Activated CD4-positive, alpha-beta T cell treated with anti-CD3 and anti-CD28 coated beads, Interleukin-2, amount 50 U/mL, for 48 hours (primary cell): ENCODE measurements around the gene ZNF710.
A peak's percentile ranks its signal among the peaks of the same experiment; 100 is the strongest.
"Not testable (repeated sequence)": the region's sequence is repeated elsewhere in the genome, so short reads cannot be mapped to it uniquely, and the experiment has no call there.

Experiments
- DNase-seq, 2 experiments: peaks; one replicate each; pipeline ENCODE4 v3.0.0-alpha.2; 2020

ZNF710 gene

DNA sequence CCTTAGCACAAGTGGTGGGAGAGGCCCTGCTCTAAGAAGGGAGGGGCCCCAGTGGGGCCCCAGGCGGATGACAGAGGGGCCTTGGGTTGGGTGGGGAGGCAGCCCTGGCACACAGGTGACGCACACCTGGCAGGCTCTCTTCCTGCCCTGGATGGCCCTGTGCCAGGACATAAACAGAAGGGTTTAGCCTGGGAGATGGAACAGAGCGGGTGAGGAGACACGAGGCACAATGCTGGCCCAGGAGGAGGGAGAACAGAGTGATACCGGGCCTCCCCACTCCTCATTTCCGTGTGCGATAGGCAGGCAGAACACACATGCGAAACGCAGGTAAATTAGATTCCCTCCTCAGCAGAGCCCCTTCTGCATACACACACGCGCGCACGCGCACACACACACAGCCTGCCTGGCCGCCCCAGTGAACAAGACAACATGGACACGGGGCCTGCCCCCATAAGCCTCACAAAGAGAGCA lies 61.4 kb downstream of the ZNF710 start:
- peak in 1 of 2 experiments; percentile 11 for DNase-seq

DNA sequence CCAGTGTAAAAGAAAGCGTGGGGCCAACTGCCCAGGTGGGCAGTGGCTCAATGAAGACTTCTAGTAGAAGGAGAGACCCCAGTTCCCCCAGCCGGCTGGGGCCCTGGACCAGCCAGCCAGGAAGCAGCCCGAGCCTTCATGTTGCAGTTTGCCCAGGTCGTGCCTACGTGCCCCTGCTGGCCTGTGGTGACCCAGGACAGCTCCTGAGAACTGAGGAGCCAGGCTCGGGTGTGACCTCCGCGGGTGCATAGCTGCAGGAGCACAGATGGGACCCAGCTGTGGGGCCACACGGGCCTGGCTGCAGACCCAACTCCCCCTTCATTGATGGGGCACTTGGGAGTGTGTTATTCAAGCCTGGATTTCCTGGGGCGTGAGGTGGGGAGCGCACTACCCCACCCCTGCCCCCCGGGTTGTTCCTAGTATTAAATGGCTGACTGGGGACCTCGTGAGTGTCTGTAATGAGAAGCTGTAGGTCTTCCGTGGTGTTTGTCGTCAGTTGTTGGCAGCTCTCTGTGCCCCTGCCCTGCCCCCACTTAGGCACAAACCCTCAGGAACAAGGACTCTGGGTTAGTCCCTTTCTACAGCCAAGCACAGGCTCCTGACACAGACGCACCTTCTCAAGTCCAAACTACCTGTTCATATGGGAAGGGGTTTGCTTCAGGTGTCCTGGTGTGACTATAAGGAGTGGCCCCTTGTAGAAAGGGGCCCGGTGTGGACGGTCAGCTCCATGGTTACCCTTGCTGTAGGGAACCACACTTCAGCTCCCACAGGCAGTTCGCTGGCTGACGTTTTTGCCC lies 62.0 kb downstream of the ZNF710 start:
- DNase-seq = no peak

DNA sequence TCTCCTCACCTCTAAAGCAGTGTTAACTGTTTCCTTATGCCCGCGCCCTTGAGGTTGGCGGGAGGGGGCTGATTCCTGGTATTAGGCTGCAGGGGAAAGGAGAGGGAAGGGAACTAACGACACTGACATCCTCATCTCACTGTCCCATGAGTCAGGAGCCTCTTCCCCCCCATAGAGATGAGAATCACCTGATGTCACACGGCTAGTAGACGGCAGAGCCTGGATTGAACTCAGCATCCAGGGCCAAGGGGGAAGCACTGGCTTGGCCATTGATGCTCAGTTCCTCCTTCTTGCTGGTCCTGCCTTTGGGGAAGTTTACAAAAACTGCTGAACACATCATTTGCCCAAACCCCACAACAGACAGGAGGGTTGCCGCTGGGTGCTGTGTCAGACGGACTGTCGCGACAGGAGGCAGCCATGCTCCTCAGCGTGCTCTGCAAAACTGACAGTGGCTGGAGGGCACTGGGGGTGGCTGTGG lies 62.7 kb downstream of the ZNF710 start:
- DNase-seq = no peak

DNA sequence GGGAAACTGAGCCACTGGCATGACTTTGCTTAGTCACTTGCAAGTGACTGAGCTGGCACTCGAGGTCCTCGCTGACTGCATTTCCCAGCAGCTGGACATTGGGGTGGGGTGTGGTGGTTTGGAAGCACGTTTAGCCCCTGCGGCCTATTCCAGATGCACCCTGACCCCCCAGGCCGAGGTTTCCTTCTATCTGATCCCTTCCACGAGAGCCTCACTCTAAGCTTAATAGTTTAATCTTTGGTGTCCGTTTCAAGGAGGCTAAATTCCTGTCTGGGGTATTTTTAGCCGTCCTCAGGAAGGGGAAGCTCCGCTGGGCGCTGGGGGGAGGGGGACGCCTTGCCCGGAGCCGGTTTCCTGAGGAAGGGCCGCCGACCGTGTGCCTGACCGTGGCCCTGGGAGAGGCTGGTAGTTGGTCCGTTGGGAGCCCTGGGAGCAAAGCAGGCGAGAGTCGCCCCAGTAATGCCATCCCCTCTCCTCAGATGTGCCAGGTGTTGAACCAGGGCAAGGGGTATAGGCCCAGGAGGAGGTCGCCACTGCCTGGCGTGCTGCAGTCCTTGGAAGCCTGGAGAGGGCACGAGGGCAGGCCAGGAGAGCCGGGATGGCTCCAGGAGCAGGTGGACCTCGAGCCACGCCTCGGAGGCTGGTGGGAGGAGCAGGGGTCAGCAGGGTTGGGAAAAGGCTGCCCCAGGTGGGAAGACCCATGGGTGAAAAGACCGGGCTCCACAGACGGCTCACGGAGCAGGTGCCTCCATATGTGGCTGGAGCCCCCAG lies 64.0 kb downstream of the ZNF710 start:
- no peak for DNase-seq

DNA sequence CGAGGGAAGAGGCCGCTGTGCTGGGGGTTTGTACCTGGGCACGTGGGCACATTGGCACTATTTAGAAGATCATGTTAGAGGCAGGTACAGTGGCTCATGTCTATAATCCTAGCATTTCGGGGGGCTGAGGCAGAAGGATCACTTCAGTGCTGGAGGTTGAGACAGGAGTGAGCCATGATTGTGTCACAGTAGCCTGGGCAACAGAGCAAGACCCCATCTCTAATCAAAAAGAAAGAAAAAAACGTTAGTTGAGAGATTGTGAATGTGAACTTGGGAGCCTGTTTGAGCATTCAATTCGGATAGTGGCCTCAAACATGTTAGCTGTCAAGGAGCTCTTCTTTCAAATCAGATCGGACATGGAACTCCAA lies 64.5 kb downstream of the ZNF710 start:
- no peak for DNase-seq

DNA sequence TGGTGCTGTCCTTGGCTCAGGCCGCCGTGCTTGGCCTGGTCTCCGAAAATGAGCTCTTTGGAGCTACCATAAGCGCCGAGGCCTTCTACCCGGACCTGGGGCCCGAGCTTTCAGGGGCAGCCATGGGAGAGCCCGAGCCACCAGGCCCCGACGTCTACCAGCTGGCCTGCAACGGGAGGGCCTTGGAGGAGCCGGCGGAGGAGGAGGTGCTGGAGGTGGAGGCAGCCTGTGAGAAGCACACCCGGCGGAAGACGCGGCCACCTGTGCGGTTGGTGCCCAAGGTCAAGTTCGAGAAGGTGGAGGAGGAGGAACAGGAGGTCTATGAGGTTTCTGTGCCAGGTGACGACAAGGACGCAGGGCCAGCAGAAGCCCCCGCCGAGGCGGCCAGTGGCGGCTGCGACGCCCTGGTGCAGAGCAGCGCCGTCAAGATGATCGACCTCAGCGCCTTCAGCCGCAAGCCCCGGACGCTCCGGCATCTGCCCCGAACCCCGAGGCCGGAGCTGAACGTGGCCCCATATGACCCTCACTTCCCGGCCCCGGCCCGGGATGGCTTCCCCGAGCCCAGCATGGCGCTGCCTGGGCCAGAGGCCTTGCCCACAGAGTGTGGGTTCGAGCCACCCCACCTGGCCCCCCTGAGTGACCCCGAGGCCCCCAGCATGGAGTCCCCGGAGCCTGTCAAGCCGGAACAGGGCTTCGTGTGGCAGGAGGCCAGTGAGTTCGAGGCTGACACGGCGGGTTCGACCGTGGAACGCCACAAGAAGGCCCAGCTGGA lies 66.2 kb downstream of the ZNF710 start:
- no peak for DNase-seq

DNA sequence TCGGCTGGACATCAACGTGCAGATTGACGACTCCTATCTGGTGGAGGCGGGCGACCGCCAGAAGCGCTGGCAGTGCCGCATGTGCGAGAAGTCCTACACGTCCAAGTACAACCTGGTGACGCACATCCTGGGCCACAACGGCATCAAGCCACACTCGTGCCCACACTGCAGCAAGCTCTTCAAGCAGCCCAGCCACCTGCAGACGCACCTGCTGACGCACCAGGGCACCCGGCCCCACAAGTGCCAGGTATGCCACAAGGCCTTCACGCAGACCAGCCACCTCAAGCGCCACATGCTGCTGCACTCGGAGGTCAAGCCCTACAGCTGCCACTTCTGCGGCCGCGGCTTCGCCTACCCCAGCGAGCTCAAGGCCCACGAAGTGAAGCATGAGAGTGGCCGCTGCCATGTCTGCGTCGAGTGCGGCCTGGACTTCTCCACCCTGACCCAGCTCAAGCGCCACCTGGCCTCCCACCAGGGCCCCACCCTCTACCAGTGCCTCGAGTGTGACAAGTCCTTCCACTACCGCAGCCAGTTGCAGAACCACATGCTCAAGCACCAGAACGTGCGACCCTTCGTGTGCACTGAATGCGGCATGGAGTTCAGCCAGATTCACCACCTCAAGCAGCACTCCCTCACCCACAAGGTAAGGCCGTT lies 67.0 kb downstream of the ZNF710 start:
- DNase-seq = no peak

DNA sequence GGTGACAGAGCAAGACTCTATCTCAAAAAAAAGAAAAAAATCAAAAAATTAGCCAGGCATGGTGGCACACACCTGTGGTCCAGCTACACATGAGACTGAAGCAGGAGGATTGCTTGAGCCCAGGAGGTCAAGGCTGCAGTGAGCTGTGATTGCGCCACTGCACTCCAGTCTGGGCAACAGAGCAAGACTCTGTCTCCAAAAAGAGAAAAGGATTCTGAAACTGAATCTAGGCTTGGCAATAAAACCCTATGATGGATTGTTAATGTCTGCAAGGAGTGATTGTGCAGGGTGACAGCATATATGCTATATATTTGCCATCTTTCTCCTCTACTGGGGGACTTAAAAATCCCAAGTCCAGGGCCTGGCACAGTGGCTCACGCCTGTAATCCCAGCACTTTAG lies 69.5 kb downstream of the ZNF710 start:
- not testable (repeated sequence) for DNase-seq

DNA sequence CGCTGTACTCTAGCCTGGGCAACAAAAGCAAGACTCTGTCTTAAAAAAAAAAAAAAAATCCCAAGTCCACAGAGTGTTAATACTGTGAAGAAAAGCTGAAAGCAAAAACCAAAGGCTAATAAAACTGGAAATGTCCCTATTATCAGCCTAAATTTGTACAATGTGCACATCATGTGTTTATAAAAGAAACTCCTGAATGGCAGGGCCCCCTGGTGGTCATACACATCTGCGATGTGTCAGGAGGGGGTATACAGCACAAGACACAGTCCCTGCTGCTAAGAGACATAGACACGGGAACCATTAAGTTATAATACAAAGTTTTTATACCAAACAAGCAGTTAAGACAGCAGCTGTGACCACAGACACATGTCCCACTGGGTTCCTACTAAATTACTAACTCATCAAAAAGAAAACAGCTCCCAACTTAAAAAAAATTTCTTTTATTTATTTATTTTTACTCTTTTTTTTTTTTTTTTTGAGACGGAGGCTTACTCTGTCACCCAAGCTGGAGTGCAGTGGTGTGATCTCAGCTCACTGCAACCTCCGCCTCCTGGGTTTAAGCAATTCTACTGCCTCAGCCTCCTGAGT lies 70.2 kb downstream of the ZNF710 start:
- peak; percentile 80 to 84 for DNase-seq

DNA sequence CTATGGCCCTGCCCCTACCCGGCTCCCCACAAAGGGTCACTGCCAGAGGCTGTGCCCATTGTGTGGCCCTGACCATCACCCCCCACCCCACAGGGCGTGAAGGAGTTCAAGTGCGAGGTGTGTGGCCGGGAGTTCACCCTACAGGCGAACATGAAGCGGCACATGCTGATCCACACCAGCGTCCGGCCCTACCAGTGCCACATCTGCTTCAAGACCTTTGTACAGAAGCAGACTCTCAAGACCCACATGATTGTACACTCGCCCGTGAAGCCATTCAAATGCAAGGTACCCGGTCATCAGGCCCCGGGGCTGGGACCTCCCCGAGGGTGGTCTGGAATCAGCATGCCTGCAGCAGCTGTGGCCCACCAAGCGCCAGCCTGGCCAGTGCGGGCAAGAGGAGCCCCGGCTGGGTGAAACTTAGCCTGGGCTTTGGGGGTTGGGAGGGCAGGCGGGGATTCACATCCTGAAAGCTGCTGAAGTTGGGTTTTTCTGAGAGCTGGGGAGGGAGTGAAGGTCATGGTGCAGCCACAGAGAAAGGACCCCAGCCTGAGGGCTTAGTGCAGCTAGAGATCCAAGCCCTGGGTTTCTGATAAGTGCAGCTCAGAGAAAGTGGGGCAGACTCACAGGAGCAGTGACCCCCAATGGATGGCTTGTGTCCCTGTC lies 72.0 kb downstream of the ZNF710 start:
- no peak for DNase-seq

DNA sequence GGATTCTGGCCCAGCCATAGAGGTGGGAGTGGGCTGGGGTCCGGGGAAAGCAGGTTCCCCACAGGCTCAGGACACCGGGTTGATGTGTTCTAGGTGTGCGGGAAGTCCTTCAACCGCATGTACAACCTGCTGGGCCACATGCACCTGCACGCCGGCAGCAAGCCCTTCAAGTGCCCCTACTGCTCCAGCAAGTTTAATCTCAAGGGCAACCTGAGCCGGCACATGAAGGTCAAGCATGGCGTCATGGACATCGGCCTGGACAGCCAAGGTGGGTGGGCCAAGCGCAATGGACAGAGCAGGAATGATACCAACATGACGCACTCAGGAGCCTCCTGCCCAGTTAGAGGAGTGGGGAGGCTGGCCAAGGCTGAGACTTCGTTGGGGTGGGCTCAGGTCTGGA lies 72.9 kb downstream of the ZNF710 start:
- no peak for DNase-seq

DNA sequence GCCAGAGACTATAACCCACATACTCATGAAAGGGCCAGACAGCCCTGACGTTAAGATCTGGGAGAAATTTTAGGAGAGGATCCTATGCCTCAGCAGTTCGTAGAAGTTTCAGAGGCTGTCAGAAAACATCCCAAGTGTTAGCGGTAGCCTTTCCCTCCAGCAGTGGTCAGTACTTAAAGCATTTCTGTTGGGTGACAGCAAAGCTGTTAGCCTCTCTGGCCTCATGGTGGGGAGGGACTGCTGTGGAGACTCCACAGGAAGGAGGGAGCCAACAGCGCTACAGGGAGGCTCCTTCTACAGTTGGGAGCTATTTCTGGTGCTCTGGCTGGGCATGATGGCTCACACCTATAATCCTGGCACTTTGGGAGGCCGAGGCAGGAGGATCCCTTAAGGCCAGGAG lies 73.8 kb downstream of the ZNF710 start:
- no peak for DNase-seq

DNA sequence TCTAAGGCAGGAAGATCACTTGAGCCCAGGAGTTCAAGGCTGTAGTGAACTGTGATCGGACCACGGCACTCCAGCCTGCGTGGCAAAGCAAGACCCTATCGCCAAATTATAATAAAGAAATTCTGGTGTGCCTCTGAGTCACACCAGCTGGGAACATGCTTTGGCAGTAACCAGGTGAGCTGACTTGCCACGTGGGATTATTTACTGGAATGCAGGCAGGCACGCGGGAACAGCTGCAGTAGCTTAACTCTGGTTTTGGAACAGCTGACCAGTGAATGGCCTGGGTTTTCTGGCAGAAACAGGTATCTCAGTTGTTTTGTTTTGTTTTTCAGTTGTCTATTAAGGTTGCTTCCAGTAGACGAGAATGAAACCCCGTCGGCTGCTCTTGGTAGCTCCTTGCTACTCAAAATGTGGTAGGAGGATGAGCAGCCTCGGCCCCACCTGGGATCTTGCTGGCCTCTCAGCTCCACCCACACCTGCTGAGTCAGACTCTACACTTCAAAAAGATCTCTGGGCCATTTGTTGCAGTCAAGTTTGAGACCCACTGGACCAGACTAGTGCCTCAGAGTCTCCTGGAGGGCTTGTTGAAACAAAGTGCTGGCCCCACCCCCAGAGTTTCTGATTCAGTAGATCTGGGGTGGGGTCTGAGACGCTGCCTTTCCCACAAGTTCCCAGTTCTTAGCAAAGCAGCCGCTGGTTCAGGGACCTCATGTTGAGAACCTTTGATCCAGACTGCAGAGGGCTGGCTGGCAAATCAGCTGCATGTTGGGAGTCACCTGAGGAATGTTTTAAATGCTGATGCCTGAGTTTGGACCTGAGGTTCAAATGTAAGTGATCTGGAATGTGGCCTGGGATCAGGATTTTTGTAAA lies 74.5 kb downstream of the ZNF710 start:
- DNase-seq = peak; percentile 41 to 63

DNA sequence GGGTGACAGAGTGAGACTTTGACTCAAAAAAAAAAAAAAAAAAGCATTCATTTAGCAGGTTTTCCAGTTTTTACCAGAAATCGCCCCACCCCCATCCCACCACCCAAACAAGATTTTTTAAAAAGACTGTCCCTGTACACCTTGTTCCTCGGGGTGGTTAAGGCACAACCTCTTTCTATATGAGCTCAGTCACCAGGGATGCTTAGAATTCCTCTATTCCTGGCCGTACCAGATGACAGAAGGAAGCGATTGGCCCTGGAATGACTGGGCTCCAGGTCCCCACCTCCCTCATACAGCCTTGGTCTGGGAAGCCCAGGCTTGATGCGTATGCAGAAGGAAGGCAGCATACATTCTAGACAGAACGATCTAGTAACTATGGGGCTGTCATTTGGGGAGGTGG lies 75.6 kb downstream of the ZNF710 start:
- no peak for DNase-seq

DNA sequence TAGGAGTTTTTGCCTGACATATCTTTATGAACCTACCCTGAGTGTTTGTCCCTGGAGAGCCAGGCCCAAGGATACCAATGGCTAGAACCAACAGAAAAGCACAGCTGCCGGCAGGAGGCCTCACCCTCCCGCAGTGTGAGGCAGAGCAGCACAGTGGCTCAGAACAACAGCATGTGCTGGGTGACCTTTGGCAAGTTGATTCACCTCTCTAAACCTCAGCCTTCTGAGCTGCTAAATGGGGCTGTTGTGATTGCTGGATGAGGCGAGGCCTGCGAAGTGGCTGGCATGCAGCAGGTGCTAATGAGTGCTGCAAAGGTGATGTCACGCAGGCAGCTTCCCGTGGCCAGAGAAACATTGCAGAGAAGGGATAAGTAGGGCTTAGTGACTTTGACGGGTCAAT lies 77.8 kb downstream of the ZNF710 start:
- no peak for DNase-seq

DNA sequence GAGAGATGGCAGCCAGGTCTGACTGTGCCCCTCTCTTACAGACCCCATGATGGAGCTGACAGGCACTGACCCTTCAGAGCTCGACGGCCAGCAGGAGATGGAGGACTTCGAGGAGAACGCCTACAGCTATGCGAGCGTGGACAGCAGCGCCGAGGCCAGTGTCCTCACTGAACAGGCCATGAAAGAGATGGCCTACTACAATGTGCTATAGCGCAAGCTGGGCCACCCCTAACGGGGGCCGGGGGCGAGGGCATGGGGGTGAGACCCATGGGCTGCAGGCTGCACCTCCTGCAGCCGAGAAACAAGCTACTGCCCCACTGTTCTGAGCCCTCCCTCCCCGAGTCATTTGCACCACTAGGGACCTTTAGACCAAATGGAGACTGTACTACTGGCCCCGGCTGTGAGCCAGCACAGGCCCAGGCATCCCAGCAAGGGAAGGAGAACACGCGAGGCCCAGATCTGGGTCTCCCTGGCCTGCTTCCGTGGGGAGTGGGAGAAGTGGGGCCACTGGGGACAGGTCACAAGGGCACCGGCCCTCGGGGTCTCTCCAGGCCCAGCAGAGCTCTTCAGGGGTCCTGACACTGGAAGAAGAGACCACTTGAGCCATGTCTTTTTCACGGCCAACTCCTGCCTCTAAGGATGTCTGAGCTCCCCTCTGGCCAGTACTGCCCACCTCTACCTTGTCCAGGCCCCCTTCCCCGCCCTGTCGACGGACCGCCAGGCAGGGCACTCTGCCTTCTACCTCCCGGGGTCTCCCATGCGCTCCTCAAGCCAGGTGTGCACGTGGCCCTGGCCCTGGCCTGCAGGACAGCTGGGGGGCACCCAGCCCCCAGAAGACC lies 78.7 kb downstream of the ZNF710 start:
- DNase-seq = no peak

DNA sequence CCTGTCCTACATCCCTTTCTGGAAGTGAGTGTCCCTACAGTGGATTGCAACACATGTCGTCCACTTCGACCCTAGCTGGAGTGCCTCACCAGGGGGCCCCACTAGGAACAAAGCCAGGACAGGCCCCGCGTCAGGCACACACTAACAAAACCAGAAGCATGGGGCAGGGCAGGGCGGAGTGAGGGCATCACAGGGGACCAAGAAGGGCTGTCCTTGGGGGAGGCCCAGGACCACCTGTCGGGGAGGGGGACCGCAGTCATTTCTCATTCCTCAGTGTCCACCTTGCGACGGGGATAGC lies 79.3 kb downstream of the ZNF710 start:
- no peak for DNase-seq

DNA sequence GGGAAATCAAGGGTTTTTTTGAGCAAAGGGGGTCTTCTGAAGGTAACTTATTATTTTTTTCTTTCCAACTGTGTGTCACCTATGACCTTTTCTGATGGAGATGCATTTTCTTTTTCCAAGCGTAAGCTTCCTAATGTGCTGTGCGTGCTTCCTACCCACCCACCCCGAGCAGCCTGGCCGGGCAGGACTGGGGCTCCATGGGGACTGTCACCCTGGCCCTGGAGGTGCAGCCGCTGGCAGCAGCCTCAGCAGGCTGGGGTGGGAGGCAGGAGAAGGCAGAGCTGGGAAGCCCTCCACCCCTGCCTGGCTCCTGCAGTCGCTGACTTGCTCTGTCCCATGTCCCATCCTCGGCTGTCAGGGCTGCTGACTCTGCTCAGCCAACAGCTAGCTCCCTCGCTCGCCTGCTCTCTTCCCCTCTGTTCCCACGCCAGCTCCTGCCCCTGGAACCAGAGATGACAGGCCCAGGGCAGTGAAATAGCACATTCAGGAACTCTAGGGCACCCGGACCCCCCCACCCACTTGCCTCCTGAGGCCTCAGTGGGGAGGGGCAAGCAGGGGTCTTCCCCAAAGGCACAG lies 79.8 kb downstream of the ZNF710 start:
- no peak for DNase-seq

DNA sequence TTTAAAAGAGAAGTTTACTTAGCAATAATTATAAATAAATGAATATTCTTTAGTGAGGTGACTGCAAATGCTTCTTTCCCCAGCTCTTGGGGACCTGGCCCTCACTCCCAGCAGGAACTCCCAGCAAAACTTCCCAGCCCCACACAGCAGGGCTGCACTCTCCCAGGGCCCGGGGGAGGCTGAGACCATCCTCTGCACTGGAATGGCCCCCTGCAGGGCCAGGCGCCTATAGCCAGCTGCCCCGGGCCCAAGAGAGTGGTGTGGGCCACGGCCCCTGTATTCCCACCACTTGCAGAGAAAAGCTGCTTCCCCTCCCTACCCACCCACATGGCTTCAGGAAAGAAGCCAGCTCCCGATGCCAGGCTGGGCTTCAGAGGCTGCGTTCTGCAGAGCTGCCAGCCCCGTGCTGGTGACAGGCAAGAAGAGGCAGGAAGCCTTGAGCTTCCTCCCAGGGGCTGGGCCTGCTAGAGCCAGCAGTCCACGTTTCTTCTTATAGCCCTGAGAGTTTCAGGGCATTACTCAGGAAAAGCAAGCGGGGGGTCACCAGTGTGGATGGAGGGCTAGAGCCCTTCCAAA lies 81.1 kb downstream of the ZNF710 start:
- no peak for DNase-seq
